NCI-H1105 (cell line): ENCODE measurements around the gene LHFPL2.
"Not testable (repeated sequence)": the region's sequence is repeated elsewhere in the genome, so short reads cannot be mapped to it uniquely, and the experiment has no call there.

ENCODE experiments used
- DNase-seq: peaks from one replicate; lab custom pipeline; 2025; lab: John Stamatoyannopoulos, UW

Gene LHFPL2

GRCh38 chr5:78640662-78641474, 7.7 kb downstream of the LHFPL2 start:
- no peak for DNase-seq

- no peak for DNase-seq
These were observed 8.8 kb downstream of the LHFPL2 start for GRCh38 chr5:78639791-78640190.

GRCh38 chr5:78638973-78639669, 9.5 kb downstream of the LHFPL2 start:
- no peak for DNase-seq

GRCh38 chr5:78638423-78638822, 10.1 kb downstream of the LHFPL2 start:
- DNase-seq = no peak

GRCh38 chr5:78637468-78637867, 11.1 kb downstream of the LHFPL2 start:
- DNase-seq = no peak

GRCh38 chr5:78636682-78637081, 11.9 kb downstream of the LHFPL2 start:
- no peak for DNase-seq

GRCh38 chr5:78634634-78635033, 13.9 kb downstream of the LHFPL2 start:
- no peak for DNase-seq

- DNase-seq = no peak
These were observed 14.3 kb downstream of the LHFPL2 start for GRCh38 chr5:78634229-78634628.

GRCh38 chr5:78633700-78634099, 14.9 kb downstream of the LHFPL2 start:
- DNase-seq = no peak

GRCh38 chr5:78632467-78632866, 16.1 kb downstream of the LHFPL2 start:
- DNase-seq = no peak

- DNase-seq = no peak
These were observed 16.6 kb downstream of the LHFPL2 start for GRCh38 chr5:78631931-78632330.

GRCh38 chr5:78630047-78630446, 18.5 kb downstream of the LHFPL2 start:
- DNase-seq = no peak

GRCh38 chr5:78629624-78630023, 18.9 kb downstream of the LHFPL2 start:
- DNase-seq = no peak

GRCh38 chr5:78628270-78628992, 20.1 kb downstream of the LHFPL2 start:
- no peak for DNase-seq

- DNase-seq = no peak
These were observed 20.8 kb downstream of the LHFPL2 start for GRCh38 chr5:78627766-78628165.

- no peak for DNase-seq
These were observed 21.4 kb downstream of the LHFPL2 start for GRCh38 chr5:78627175-78627574.

- no peak for DNase-seq
These were observed 22.5 kb downstream of the LHFPL2 start for GRCh38 chr5:78626009-78626571.

GRCh38 chr5:78624992-78625391, 23.6 kb downstream of the LHFPL2 start:
- no peak for DNase-seq

GRCh38 chr5:78624011-78624541, 24.5 kb downstream of the LHFPL2 start:
- no peak for DNase-seq

- no peak for DNase-seq
These were observed 26.1 kb downstream of the LHFPL2 start for GRCh38 chr5:78622302-78622971.

GRCh38 chr5:78621291-78621738, 27.3 kb downstream of the LHFPL2 start:
- DNase-seq = no peak

GRCh38 chr5:78620119-78620518, 28.5 kb downstream of the LHFPL2 start:
- DNase-seq = not testable (repeated sequence)
